HG02938 (cell line): ENCODE measurements around the gene CCDC86.

Source experiments
- ATAC-seq: cut with Tn5 transposase; IDR thresholded peaks from one replicate; pipeline ENCODE4 v1.9.1; 2021; ENCODE audit warnings: mild to moderate bottlenecking, moderate library complexity; ENCODE audit not compliant: unreplicated experiment

CCDC86 gene

GRCh38 chr11:60867871-60868681, 26.2 kb downstream of the CCDC86 start:
- no peak for ATAC-seq

DNA sequence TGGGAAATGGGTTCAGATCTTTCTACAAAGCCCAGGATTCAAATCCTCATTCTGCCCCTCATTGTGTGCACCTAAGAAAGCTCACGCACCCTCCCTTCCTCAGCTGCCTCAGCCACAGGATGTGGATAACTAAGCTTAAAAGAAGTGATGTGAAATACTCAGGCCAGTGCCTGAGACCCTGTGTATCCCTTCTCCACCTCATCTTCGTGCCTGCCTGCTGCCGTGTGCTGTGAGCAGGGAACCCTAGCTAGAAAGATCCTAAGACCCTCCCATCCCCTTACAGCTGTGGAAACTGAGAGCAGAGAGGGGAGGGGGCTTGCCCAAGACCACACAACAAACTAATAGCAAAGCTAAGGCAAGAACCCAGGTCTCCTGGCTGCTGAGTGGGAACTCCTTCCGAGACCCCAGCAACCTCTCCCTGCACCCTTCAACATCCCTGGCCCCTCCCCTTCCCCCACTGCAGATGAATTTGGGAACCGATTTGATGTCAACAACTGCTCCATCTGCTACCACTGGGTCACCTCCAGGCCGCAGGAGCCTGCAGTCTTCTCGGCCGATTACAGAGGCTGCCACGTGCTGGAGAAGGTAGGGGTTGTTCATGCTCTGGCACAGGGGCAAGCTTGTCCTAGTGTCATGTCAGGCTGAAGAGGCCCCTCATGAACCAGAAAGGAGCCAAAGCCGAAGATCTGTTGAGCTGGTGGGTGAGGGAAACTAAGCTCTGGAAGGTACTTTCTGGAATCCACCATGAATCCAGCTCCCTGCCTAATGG, 27.0 kb downstream of the CCDC86 start:
- ATAC-seq = no peak

DNA sequence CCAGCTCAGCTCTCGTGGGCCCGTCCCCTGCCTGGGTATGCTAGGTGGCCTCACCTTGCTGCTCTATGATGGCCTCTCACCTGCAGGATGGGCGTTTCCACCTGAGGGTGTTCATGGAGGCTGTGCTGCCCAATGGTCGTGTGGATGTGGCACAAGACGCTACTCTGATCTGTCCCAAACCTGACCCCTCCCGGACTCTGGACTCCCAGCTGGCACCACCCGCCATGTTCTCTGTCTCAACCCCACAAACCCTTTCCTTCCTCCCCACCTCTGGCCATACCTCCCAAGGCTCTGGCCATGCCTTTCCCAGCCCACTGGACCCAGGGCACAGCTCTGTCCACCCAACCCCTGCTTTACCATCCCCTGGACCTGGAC, 27.5 kb downstream of the CCDC86 start:
- ATAC-seq = no peak

DNA sequence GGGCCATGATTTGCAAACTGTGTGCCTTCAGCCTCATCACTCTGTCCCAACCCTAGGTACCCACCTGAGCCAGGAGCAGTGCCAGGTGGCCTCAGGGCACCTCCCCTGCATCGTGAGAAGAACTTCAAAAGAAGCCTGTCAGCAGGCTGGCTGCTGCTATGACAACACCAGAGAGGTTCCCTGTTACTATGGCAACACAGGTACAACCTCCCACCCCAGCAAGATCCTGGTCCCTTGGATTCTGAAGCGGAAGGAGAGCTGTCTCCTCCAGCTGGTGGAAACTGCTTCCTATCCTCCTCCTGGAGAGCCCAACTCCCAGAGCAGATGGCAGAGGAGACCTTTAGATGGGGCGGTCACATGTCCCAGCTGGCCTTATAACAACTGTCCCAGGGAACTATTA, 28.4 kb downstream of the CCDC86 start:
- ATAC-seq = no peak

- ATAC-seq = no peak
These were observed 28.9 kb downstream of the CCDC86 start for GRCh38 chr11:60870733-60871377.

DNA sequence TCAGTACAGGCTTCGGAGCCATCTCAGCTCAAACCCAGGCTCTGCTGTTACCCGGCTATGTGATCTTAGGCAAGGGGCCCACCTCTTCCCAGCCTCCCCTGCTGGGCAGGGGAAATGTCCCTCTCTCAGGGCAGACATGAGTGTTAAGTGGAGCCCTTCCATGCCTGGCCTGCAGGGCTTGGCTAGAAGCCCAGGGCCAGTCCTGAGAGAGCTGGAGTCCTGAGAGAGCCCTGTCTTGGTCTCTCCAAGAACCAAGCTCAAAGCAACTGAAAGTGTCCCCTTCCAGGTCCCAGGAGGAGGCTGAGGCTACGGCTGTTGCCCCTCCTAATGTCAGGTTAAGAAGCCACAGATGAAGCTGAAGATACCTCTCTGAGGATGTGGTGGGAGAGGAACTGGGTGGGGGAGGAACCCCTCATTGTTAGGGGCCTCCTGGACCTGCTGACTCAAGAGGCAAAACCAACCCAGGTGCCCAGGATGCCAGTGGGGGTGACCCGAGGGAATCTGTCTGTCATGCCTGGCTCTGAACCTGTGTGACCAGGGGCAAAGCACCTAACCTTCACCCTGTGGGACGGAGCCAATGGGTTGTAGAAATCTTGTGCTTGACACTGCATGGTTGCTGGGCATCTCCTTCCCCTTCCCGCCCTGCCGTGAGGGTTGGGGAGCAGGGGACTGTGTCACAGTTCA, 29.6 kb downstream of the CCDC86 start:
- ATAC-seq = no peak

GRCh38 chr11:60872124-60872960, 30.4 kb downstream of the CCDC86 start:
- ATAC-seq = no peak

DNA sequence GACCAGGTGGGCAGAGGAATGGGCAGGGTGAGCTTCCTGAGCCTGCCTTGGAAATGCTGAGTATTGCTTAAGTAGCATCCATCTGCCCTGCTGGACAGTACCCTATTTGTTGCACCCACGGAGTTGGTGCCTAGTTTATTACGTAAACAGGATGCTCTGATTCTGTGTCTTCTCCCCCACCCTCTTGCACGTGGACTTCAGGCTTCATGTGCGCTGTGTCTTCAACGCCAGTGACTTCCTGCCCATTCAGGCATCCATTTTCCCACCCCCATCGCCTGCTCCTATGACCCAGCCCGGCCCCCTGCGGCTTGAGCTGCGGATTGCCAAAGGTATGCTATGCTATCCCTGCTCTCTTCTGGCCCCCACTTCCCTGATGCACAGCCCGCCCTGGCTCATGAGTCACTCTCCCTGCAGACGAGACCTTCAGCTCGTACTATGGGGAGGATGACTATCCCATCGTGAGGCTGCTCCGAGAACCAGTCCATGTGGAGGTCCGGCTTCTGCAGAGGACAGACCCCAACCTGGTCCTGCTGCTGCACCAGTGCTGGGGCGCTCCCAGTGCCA, 31.1 kb downstream of the CCDC86 start:
- ATAC-seq = no peak

- ATAC-seq = no peak
These were observed 31.6 kb downstream of the CCDC86 start for GRCh38 chr11:60873533-60873932.

DNA sequence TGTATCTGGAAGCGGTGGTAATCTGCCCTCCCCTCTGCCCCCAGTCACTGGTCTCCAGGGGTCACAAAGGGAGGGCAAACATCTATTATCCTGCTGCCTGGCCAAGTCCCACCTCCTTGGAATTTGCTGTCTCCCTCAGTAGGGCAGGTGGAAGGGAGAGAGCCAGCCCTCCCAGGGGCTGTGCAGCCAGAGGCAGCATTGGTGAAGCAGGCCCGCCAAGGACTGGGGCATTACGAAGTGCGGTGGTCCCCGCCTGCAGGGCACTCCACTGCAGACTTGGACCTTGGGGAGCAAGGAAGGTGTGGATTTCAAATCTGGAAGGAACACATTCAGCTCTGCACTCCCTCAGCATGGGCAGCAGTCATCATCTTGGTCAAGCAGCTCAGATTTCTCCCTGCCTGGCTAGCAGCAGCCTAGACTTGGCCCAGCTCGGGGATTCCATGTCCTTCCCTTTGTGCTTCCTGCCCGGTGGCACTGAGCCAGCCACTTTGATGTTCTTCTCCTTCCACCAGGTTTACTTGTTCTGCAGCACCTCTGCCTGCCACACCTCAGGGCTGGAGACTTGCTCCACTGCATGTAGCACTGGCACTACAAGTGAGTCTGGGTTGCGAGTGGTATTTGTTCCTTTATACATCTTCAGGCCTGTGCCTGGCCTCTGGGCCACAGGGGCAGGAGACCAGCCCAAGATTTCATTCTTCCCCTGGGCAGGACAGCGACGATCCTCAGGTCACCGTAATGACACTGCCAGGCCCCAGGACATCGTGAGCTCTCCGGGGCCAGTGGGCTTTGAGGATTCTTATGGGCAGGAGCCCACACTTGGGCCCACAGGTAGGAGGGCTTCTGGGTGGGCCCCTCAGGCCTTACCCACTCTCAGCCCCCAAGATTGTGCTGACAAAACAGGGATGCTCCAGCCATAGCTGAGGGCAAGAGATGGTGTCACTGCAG, 32.8 kb downstream of the CCDC86 start:
- no peak for ATAC-seq

GRCh38 chr11:60875366-60876167, 33.7 kb downstream of the CCDC86 start:
- no peak for ATAC-seq

GRCh38 chr11:60876168-60876485, 34.2 kb downstream of the CCDC86 start:
- ATAC-seq = no peak

DNA sequence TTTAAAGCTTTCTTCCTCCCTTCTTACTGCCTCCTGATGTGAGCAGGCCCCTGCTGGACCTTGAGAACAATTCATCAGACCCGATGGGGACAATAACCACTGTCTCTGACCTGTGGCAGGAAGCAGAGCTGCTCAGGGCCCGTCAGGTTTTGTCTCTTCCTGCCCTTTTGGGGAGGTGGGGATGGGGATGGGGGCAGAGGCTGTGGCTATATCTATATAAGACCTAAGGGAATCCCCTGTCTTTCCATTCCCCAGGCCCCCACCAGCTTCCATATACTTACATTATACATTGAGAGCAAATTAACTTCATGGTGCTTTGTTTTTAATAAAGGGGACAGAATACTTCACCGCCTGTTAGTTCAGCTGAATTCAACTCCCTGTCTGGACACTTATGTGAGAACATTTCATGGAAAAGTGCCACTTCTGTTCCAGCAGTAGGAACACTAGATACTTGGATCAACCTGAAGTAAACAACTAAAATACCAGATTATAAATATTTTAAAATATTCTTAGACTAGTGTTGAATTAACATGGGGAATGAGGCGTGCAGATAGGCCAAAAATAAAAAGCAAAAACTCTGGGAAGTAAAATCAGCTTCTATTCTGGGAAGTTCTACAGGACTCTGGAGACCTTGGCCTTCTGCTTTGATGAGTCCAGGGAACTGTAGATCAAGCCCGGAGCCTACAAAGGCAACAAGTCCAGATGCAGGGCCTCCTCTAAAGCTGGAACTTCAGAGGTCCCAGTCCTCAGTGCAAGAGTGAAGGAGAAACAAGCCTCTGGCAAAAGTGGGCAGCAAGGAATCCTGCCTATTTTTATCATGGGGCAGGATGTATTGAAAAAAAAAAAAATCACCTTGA, 36.6 kb downstream of the CCDC86 start:
- ATAC-seq = no peak

DNA sequence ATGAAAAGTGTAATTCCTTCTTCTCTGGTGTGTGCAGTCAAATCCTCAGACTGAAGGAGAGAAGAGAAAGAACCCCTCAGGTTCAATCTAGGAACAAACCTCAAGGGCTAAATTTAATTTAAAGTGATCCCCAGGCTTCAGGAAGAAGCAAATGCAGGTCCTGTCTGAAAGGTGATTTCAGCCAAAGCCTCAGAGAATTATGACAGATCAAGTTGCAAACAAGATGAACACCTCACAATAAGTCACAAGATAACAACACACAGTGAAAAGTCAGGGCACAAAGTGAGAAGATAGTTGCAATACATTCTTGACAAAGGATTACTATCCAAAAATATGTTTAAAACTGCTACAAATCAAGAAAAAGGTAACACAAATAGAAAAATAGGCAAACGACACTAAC, 37.2 kb downstream of the CCDC86 start:
- no peak for ATAC-seq

- no peak for ATAC-seq
These were observed 38.2 kb downstream of the CCDC86 start for GRCh38 chr11:60879971-60880588.

- ATAC-seq = no peak
These were observed 38.9 kb downstream of the CCDC86 start for GRCh38 chr11:60880643-60881282.
